H9 (cell line): Measurements from ENCODE around the gene FBXL22. TPM values are rescaled to one million over a fixed set of nuclear protein-coding genes. Genes with fewer than 3 reads are reported as not detected.
A peak's percentile ranks its signal among the peaks of the same experiment; 100 is the strongest.

Source experiments
- DNase-seq: peaks from one replicate; pipeline ENCODE4 v3.0.0-alpha.2; 2017
- H2AFZ ChIP-seq: one replicate; pipeline ENCODE4 v1.6.1; 2013; ENCODE audit warnings: mild to moderate bottlenecking, low read length, control low read depth, moderate library complexity
- H2AK5ac ChIP-seq: 2 replicates; pipeline ENCODE4 v1.6.1; 2013; ENCODE audit warnings: low read length, control low read depth, mixed read lengths; ENCODE audit not compliant: insufficient read length
- H2BK120ac ChIP-seq: one replicate; pipeline ENCODE4 v1.6.1; 2013; ENCODE audit warnings: low read depth, mild to moderate bottlenecking, low read length, control low read depth, inconsistent platforms; ENCODE audit not compliant: poor library complexity, severe bottlenecking
- H2BK12ac ChIP-seq: 2 replicates; pipeline ENCODE4 v1.6.1; 2013; ENCODE audit warnings: low read length, control low read depth, mixed read lengths, low read depth; ENCODE audit not compliant: insufficient read length
- H2BK15ac ChIP-seq: 2 replicates; pipeline ENCODE4 v1.6.1; 2013; ENCODE audit warnings: low read depth, low read length, control low read depth
- H2BK20ac ChIP-seq: one replicate; pipeline ENCODE4 v1.6.1; 2013; ENCODE audit warnings: low read depth, mild to moderate bottlenecking, low read length, control low read depth, inconsistent platforms; ENCODE audit not compliant: poor library complexity, severe bottlenecking
- H2BK5ac ChIP-seq: 2 replicates; pipeline ENCODE4 v1.6.1; 2013; ENCODE audit warnings: low read length, control low read depth, mixed read lengths; ENCODE audit not compliant: insufficient read length
- H3K14ac ChIP-seq: 2 replicates; pipeline ENCODE4 v1.6.1; 2013; ENCODE audit warnings: low read length, control low read depth; ENCODE audit not compliant: insufficient read depth
- H3K18ac ChIP-seq: 2 replicates; pipeline ENCODE4 v1.6.1; 2013; ENCODE audit warnings: low read depth, mild to moderate bottlenecking, mixed read lengths, low read length, control low read depth; ENCODE audit not compliant: insufficient read length
- H3K23ac ChIP-seq: 2 replicates; pipeline ENCODE4 v1.6.1; 2013; ENCODE audit warnings: low read length, control low read depth, mixed read lengths, low read depth; ENCODE audit not compliant: insufficient read length
- H3K23me2 ChIP-seq: 2 replicates; pipeline ENCODE4 v1.6.1; 2013; ENCODE audit warnings: low read depth, mild to moderate bottlenecking, mixed read lengths, low read length, control low read depth; ENCODE audit not compliant: insufficient read length, poor library complexity, severe bottlenecking
- H3K27ac ChIP-seq: 2 replicates; pipeline ENCODE4 v1.5.1; 2013; ENCODE audit warnings: low read length, control low read depth, mixed read lengths, low read depth; ENCODE audit not compliant: insufficient read length
- H3K27me3 ChIP-seq: 2 replicates; pipeline ENCODE4 v1.6.1; 2013; ENCODE audit warnings: low read length, control low read depth, inconsistent platforms; ENCODE audit not compliant: insufficient read depth
- H3K4ac ChIP-seq: 2 replicates; pipeline ENCODE4 v1.6.1; 2013; ENCODE audit warnings: low read depth, mild to moderate bottlenecking, control low read depth, inconsistent platforms, low read length, moderate library complexity
- H3K4me1 ChIP-seq: 2 replicates; pipeline ENCODE4 v1.6.1; 2013; ENCODE audit warnings: low read length, control low read depth, inconsistent platforms; ENCODE audit not compliant: insufficient read depth
- H3K4me2 ChIP-seq: 2 replicates; pipeline ENCODE4 v1.6.1; 2013; ENCODE audit warnings: low read length, control low read depth, mixed read lengths; ENCODE audit not compliant: insufficient read length, insufficient read depth
- H3K56ac ChIP-seq: 2 replicates; pipeline ENCODE4 v1.6.1; 2013; ENCODE audit warnings: low read depth, mild to moderate bottlenecking, mixed read lengths, low read length, control low read depth; ENCODE audit not compliant: insufficient read length
- H3K79me1 ChIP-seq: 2 replicates; pipeline ENCODE4 v1.6.1; 2013; ENCODE audit warnings: low read depth, mild to moderate bottlenecking, moderate library complexity, low read length, control low read depth, inconsistent platforms; ENCODE audit not compliant: insufficient read depth, poor library complexity, severe bottlenecking
- H3K79me2 ChIP-seq: 2 replicates; pipeline ENCODE4 v1.6.1; 2013; ENCODE audit warnings: low read length, control low read depth, inconsistent platforms; ENCODE audit not compliant: insufficient read depth
- H3K9ac ChIP-seq: 2 replicates; pipeline ENCODE4 v1.6.1; 2013; ENCODE audit warnings: low read length, control low read depth, mixed read lengths; ENCODE audit not compliant: insufficient read length; ENCODE audit errors: extremely low read depth
- H3K9me3 ChIP-seq: one replicate; pipeline ENCODE4 v1.6.1; 2013; ENCODE audit warnings: low read depth, low read length, inconsistent platforms; ENCODE audit not compliant: control insufficient read depth
- H3T11ph ChIP-seq: one replicate; pipeline ENCODE4 v1.6.1; 2013; ENCODE audit warnings: mild to moderate bottlenecking, low read length, control low read depth, inconsistent platforms
- H4K20me1 ChIP-seq: one replicate; pipeline ENCODE4 v1.6.1; 2013; ENCODE audit not compliant: control insufficient read depth, insufficient read length, insufficient read depth
- H4K5ac ChIP-seq: 2 replicates; pipeline ENCODE4 v1.6.1; 2013; ENCODE audit warnings: low read depth, mild to moderate bottlenecking, mixed read lengths, low read length, control low read depth; ENCODE audit not compliant: insufficient read length
- H4K8ac ChIP-seq: replicated peaks from 2 replicates; pipeline ENCODE4 v1.6.1; 2013; ENCODE audit warnings: low read length, control low read depth, mixed read lengths, low read depth; ENCODE audit not compliant: insufficient read length
- H4K91ac ChIP-seq: 2 replicates; pipeline ENCODE4 v1.6.1; 2013; ENCODE audit warnings: low read depth, mild to moderate bottlenecking, moderate library complexity, mixed read lengths, low read length, control low read depth; ENCODE audit not compliant: insufficient read length
- H3K27ac Mint-ChIP-seq, 3 experiments: 2 replicates in 2 of 3; 3 replicates in 1 of 3; pipeline ENCODE4 v1.8.0; 2020 to 2021; ENCODE audit warnings: mixed read lengths in 3 of 3, mild to moderate bottlenecking in 1 of 3, moderate library complexity in 1 of 3
- H3K27me3 Mint-ChIP-seq: 2 replicates; pipeline ENCODE4 v1.8.0; 2021; ENCODE audit warnings: low read depth, mild to moderate bottlenecking, moderate library complexity, mixed read lengths
- H3K36me3 Mint-ChIP-seq, 3 experiments: 2 replicates in 2 of 3; 3 replicates in 1 of 3; pipeline ENCODE4 v1.8.0; 2020 to 2021; ENCODE audit warnings: low read depth in 3 of 3, mixed read lengths in 3 of 3; ENCODE audit not compliant: insufficient read depth in 1 of 3
- H3K4me1 Mint-ChIP-seq, 2 experiments: 2 replicates each; pipeline ENCODE4 v1.8.0; 2020; ENCODE audit warnings: mixed read lengths in 2 of 2
- H3K4me3 Mint-ChIP-seq, 2 experiments: 2 replicates in 1 of 2; 3 replicates in 1 of 2; pipeline ENCODE4 v1.8.0; 2020 to 2021; ENCODE audit warnings: mild to moderate bottlenecking in 2 of 2, mixed read lengths in 2 of 2, moderate library complexity in 1 of 2
- H3K9me3 Mint-ChIP-seq, 2 experiments: 2 replicates in 1 of 2; 3 replicates in 1 of 2; pipeline ENCODE4 v1.8.0; 2020; ENCODE audit warnings: mild to moderate bottlenecking in 2 of 2, mixed read lengths in 2 of 2, moderate library complexity in 1 of 2
- WGBS: extraction: QIAGEN DNeasy Blood & Tissue Kit; methylation state at CpG from one replicate; pipeline ENCODE4 v1.1.7; 2013; ENCODE audit warnings: missing lambda C conversion rate, low lambda C conversion rate, mixed read lengths; ENCODE audit not compliant: insufficient read length; ENCODE audit errors: extremely low coverage; 5-methylcytosine and 5-hydroxymethylcytosine counted together
- total RNA-seq: library from RNA; stranded (reverse); gene quantifications from 2 replicates; pipeline ENCODE4 v1.2.1, GENCODE V29; 2021
- TF ChIP-seq, protein P1 (sequence below): fragments of 200-600 bp; sonication (generic); conservative IDR thresholded peaks from 3 replicates; pipeline ENCODE4 v1.8.0; 2021; ENCODE audit warnings: antibody characterized with exemption, mild to moderate bottlenecking

Gene FBXL22
- total RNA-seq, 1 experiment from 2014 or later: 0.52 TPM

- no peak overlapping the region for H2BK120ac ChIP-seq
- H2BK5ac ChIP-seq: no peak overlapping the region
- H2BK15ac ChIP-seq: no peak overlapping the region
- H2AFZ ChIP-seq: no peak overlapping the region
- peak overlapping the region in 1 of 2 experiments; percentile 60; a peak in 1 of 5 replicates for H3K4me3 Mint-ChIP-seq
- H4K8ac ChIP-seq: no peak overlapping the region
- no peak overlapping the region for H3K14ac ChIP-seq
- H3K27ac Mint-ChIP-seq: no peak overlapping the region
- DNase-seq: no peak
- no peaks in the 10 kb centered on the region for H3K79me1 ChIP-seq
- H2BK20ac ChIP-seq: no peak overlapping the region
- no peaks in the 10 kb centered on the region for H3K4me1 ChIP-seq
- WGBS: no CpG with 5 or more reads among the region's 3 CpGs
- H3K36me3 Mint-ChIP-seq: peaks cover 0 to 5% (median 0%) of the 10 kb centered on the region in 3 experiments; a peak in 2 of 7 replicates
- H3K27me3 Mint-ChIP-seq: peaks cover 36% of the 10 kb centered on the region
- no peak overlapping the region for H3K18ac ChIP-seq
- H3K4me2 ChIP-seq: no peak overlapping the region
- no peak overlapping the region for H2AK5ac ChIP-seq
- H3K4me1 Mint-ChIP-seq: peaks cover 13 to 23% of the 10 kb centered on the region in 2 experiments
- H3K9ac ChIP-seq: no peak overlapping the region
- TF ChIP-seq, protein P1, sequence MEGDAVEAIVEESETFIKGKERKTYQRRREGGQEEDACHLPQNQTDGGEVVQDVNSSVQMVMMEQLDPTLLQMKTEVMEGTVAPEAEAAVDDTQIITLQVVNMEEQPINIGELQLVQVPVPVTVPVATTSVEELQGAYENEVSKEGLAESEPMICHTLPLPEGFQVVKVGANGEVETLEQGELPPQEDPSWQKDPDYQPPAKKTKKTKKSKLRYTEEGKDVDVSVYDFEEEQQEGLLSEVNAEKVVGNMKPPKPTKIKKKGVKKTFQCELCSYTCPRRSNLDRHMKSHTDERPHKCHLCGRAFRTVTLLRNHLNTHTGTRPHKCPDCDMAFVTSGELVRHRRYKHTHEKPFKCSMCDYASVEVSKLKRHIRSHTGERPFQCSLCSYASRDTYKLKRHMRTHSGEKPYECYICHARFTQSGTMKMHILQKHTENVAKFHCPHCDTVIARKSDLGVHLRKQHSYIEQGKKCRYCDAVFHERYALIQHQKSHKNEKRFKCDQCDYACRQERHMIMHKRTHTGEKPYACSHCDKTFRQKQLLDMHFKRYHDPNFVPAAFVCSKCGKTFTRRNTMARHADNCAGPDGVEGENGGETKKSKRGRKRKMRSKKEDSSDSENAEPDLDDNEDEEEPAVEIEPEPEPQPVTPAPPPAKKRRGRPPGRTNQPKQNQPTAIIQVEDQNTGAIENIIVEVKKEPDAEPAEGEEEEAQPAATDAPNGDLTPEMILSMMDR: no peak
- no peaks in the 10 kb centered on the region for H3K9me3 ChIP-seq
- H3K23ac ChIP-seq: no peak overlapping the region
- no peaks in the 10 kb centered on the region for H3K9me3 Mint-ChIP-seq
- H3K79me2 ChIP-seq: no peaks in the 10 kb centered on the region
- no peaks in the 10 kb centered on the region for H4K20me1 ChIP-seq
- H4K5ac ChIP-seq: no peak overlapping the region
- no peak overlapping the region for H3K4ac ChIP-seq
- H3K27ac ChIP-seq: no peak overlapping the region
- no peak overlapping the region for H2BK12ac ChIP-seq
- no peak overlapping the region for H4K91ac ChIP-seq
- peaks cover 3% of the 10 kb centered on the region; the same call in 1 of the 2 replicates for H3K27me3 ChIP-seq
- H3K56ac ChIP-seq: no peak overlapping the region
- peaks cover 11% of the 10 kb centered on the region for H3K23me2 ChIP-seq
- H3T11ph ChIP-seq: no peak overlapping the region
Measured at GRCh38 chr15:63602595-63602994, 5.4 kb downstream of the FBXL22 start.
